ENCODE measurements around the gene CAPG. TPM values are rescaled to one million over a fixed set of nuclear protein-coding genes. Genes with fewer than 3 reads are reported as not detected.
A peak's percentile ranks its signal among the peaks of the same experiment; 100 is the strongest.

Gene CAPG
- total and polyA plus RNA-seq, 2 of the 4 experiments (the other 2 are of a cell fraction), result 79.9 to 98.3 TPM

- Histone ChIP-seq H3K36me3 (ENCODE audit: control insufficient read depth, insufficient read depth, low read length) (no peaks in the 10 kb centered on the region), H4K20me1 (ENCODE audit: insufficient read depth, low read length) (no peaks in the 10 kb centered on the region), H3K4me3 (ENCODE audit: insufficient read depth, low read depth, low read length) (no peak overlapping the region), H2BK120ac (ENCODE audit: low read depth, low read length) (no peak overlapping the region), H2BK15ac (ENCODE audit: low read depth, low read length) (no peak overlapping the region), H3K27ac (ENCODE audit: insufficient read depth, low read length) (no peak overlapping the region), H3K4me2 (ENCODE audit: low read depth, low read length) (no peak overlapping the region), H3K23ac (ENCODE audit: low read depth, low read length) (no peak overlapping the region), H3K79me1 (ENCODE audit: low read depth in 1 of 2, low read length in 2 of 2) (peaks cover 0 to 3% of the 10 kb centered on the region in 2 experiments; a peak in 1 of 4 replicates), H3K9me1 (ENCODE audit: insufficient read depth, low read length) (peaks cover 3% of the 10 kb centered on the region; the same call in 1 of the 2 replicates), H3K4ac (ENCODE audit: low read depth, low read length) (no peak overlapping the region), H2BK20ac (ENCODE audit: low read depth, low read length) (no peak overlapping the region), H4K8ac (ENCODE audit: low read depth in 2 of 2, low read length in 2 of 2) (no peak overlapping the region), H2BK5ac (ENCODE audit: low read depth, low read length, poor library complexity, severe bottlenecking) (no peak overlapping the region), H4K5ac (ENCODE audit: low read depth, low read length) (no peak overlapping the region), H3K4me1 (ENCODE audit: control insufficient read depth, insufficient read depth, low read length) (peaks cover 4% of the 10 kb centered on the region), H3K9me3 (ENCODE audit: control insufficient read depth, insufficient read depth, low read length) (no peaks in the 10 kb centered on the region), H2AFZ (replicated peaks; ENCODE audit: low read length, poor library complexity) (no peak overlapping the region), H3K56ac (ENCODE audit: extremely low read depth, insufficient read depth, low read length) (no peak overlapping the region), H3K14ac (replicated peaks; ENCODE audit: low read depth, low read length) (no peak overlapping the region), H3K18ac (ENCODE audit: low read depth, low read length) (no peak overlapping the region), H3K27me3 (ENCODE audit: control insufficient read depth, insufficient read depth, low read length) (no peaks in the 10 kb centered on the region), H2AK5ac (ENCODE audit: low read depth, low read length) (peak overlapping the region; percentile 33; the same call in 1 of the 2 replicates), H2AK9ac (replicated peaks; ENCODE audit: low read depth, low read length, poor library complexity) (no peak overlapping the region), H4K91ac (ENCODE audit: insufficient read depth, low read depth, low read length) (no peak overlapping the region), H3K9ac (ENCODE audit: low read depth, low read length) (no peak overlapping the region)
- ATAC-seq (ENCODE audit: low read depth), result no peak
- DNase-seq, result no peak
- no TSS peak for BruUV-seq (replicated peaks)
- intact Hi-C loops (cut with micrococcal nuclease) (no loop called here), dilution Hi-C loops (cut with HindIII; ENCODE audit: low sequenced_read_pairs, unreplicated experiment) (no loop called here), in situ Hi-C loops (cut with MboI; ENCODE audit: low sequenced_read_pairs) (no loop called here)
- TF ChIP-seq POLR2A (IDR thresholded peaks at IDR 0.05; ENCODE audit: low read depth, low read length), result no peak
- no peak for TF ChIP-seq CHD1 (IDR thresholded peaks at IDR 0.05; ENCODE audit: low read depth, low read length)
- no peak for TF ChIP-seq CEBPB (IDR thresholded peaks at IDR 0.05; ENCODE audit: low read depth, low read length)
- TF ChIP-seq CTCF (conservative IDR thresholded peaks at IDR 0.05; ENCODE audit: low read depth, low read length), result no peak
- TF ChIP-seq, protein P1, sequence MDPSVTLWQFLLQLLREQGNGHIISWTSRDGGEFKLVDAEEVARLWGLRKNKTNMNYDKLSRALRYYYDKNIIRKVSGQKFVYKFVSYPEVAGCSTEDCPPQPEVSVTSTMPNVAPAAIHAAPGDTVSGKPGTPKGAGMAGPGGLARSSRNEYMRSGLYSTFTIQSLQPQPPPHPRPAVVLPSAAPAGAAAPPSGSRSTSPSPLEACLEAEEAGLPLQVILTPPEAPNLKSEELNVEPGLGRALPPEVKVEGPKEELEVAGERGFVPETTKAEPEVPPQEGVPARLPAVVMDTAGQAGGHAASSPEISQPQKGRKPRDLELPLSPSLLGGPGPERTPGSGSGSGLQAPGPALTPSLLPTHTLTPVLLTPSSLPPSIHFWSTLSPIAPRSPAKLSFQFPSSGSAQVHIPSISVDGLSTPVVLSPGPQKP (IDR thresholded peaks at IDR 0.05; ENCODE audit: borderline replicate concordance, low read depth, low read length), result no peak
- TF ChIP-seq RCOR1 (IDR thresholded peaks at IDR 0.05; ENCODE audit: insufficient replicate concordance, low read length), result no peak
- TF ChIP-seq, protein P2, sequence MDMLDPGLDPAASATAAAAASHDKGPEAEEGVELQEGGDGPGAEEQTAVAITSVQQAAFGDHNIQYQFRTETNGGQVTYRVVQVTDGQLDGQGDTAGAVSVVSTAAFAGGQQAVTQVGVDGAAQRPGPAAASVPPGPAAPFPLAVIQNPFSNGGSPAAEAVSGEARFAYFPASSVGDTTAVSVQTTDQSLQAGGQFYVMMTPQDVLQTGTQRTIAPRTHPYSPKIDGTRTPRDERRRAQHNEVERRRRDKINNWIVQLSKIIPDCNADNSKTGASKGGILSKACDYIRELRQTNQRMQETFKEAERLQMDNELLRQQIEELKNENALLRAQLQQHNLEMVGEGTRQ (IDR thresholded peaks at IDR 0.05; ENCODE audit: low read depth, low read length), result no peak
- TF ChIP-seq MXI1 (IDR thresholded peaks at IDR 0.05; ENCODE audit: borderline replicate concordance, low read depth, low read length), result no peak
- ChIA-PET POLR2A (ENCODE audit: unreplicated experiment) (interaction anchor here (2.7 kb wide), 1 partner anchor 112 kb away, joined by 17 read pairs; the partner anchor contains the start of gene MAT2A), CTCF (interaction anchor here (2.5 kb wide), 1 partner anchor 112 kb away, joined by 7 read pairs; the partner anchor contains the start of gene MAT2A)
- WGBS, 2 experiments (ENCODE audit: extremely low coverage in 2 of 2, insufficient read length in 1 of 2), result no CpG with 5 or more reads among the region's 3 CpGs
Measured at GRCh38 chr2:85427300-85427835, 17.2 kb upstream of the CAPG start.

Data from IMR-90 (cell line).